ENCODE data around the gene ATOH8.
A peak's percentile ranks its signal among the peaks of the same experiment; 100 is the strongest.

ATOH8 gene

DNA sequence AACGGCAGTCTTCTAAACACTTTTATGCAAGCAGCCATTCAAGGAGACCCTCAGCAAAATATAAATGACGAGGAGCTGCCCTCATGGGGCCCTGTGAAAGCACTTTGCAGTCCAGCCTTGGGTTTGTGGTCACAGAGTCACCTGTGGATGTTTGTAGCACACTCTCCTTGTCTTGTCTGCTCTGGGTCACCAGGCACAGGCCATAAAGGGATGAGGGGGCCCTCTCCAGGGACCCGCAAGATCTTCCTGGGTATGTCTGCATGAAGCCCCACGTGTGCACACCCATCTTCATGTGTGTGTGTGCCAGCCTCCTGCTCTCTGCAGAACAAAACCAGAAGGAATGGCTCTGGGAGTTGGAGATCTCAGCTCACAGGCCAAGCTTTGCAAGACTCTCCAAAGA is 36.2 kb downstream of the ATOH8 start:
- DNase-seq, result no peak

GRCh38 chr2:85790499-85791188 is 36.9 kb downstream of the ATOH8 start:
- no peak for DNase-seq

GRCh38 chr2:85791704-85792565 is 38.1 kb downstream of the ATOH8 start:
- no peak for DNase-seq

DNA sequence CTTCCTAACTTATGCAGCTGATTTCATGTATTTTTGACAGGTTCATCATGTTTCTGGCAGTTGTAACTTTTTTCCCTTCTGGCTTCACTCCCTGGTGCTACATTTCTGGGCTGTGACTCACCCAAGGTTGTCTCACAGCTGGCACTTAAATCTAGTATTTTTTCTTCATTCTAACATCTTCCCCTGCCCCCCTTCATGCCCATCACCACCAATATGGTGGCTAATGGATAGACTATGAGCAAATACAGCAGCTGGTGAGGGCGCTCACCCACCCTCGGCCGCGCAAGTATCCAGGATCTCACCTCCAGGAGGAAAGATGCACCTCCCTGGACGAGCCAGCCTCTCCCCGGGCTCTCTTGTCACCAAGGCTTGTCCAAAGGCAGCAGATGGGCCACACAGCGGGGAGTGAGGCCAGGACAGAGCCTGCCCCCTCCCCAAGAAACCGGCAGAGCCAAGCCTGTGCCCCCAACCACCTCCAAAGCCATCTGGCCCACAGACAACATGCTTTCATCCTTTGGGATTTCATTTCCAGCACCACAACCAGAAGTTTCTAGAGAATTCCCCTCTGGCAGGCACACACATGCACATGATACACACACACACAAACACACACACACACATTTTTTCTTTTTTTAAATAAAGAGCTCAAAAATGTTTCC is 39.1 kb downstream of the ATOH8 start:
- DNase-seq, result no peak

GRCh38 chr2:85793584-85793983 is 39.8 kb downstream of the ATOH8 start:
- no peak for DNase-seq

DNA sequence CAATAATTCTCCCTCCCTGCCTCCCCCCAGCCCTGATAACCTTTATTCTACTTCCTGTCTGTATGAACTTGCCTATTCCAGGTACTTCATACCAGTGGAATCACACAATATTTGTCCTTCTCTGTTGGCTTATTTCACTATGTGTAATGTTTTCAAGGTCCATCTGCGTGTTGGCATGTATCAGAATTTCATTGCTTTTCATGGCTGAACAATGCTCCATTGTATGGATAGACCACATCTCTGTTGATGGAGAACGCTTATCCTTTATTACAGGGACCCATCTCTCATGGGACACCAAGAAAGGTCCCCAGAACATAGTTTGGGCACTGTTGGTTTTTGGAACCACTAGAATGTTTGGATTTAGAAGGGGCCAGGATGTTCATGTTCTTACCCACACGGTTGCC is 40.2 kb downstream of the ATOH8 start:
- no peak for DNase-seq

DNA sequence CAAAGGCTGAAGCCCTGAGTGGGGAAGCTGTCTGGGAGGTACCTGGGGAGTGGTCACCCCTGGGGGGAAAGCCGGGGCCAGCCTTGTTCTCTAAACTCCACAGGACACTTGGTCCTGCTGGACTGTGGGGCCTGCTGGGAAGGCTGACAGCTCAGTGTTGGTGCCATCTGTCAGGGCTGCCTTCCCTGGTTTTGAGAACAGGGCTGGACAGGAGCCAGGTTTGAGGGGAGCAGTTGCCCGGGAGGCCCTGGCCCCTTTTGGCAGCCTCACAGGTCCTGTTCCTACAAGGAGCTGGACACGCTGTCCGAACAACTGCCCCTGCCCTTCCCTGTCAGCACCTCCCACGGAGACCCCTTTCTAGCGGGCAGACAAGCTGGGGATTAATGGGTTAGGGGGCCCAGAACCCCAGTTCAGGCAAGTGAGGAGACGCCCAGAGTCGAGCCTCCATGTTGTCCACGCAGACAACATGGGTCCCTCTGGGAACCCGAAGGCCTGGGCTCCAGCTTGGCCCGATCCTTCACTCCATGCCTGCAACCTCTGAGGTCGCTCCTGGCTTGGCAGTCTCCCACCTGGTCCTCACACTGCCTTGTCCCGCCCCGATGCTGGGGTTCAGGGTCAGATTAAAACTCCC is 40.8 kb downstream of the ATOH8 start:
- no peak for DNase-seq

DNA sequence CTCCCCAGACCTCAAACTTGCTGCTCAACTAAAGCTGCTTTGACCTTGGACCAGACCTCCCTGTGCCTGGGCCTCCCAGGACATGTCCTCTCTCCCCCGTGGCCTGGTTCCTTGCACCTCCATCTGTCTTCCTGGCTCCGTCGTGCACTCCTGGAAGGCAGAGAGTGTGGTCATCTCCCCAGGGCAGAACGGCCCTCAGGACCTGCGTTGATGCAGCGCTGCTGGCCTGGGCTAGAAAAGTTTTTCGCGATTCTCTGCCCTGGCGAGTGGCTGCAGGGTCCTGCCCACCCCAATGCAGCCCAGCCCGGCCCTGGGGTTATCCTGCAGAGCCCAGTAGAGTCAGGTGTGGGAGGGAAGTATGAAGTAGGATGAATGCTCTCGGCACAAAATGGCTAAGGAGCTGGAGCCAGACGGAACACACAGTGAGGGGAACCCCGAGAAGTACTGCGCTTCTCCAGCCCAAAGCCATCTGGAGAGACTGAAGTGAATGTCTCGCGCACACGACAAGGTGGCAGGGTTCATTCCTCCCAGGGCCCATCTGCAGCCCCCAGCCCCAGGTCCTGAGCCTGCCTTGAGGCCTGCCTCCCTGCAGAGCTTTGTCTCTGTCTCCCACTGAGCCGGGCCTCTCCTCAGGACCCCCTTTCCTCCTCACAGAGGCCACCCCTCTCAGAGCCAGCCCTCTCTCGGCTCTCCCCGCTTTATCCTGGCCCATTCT is 41.7 kb downstream of the ATOH8 start:
- DNase-seq, result no peak

GRCh38 chr2:85796046-85796340 is 42.2 kb downstream of the ATOH8 start:
- no peak for DNase-seq

DNA sequence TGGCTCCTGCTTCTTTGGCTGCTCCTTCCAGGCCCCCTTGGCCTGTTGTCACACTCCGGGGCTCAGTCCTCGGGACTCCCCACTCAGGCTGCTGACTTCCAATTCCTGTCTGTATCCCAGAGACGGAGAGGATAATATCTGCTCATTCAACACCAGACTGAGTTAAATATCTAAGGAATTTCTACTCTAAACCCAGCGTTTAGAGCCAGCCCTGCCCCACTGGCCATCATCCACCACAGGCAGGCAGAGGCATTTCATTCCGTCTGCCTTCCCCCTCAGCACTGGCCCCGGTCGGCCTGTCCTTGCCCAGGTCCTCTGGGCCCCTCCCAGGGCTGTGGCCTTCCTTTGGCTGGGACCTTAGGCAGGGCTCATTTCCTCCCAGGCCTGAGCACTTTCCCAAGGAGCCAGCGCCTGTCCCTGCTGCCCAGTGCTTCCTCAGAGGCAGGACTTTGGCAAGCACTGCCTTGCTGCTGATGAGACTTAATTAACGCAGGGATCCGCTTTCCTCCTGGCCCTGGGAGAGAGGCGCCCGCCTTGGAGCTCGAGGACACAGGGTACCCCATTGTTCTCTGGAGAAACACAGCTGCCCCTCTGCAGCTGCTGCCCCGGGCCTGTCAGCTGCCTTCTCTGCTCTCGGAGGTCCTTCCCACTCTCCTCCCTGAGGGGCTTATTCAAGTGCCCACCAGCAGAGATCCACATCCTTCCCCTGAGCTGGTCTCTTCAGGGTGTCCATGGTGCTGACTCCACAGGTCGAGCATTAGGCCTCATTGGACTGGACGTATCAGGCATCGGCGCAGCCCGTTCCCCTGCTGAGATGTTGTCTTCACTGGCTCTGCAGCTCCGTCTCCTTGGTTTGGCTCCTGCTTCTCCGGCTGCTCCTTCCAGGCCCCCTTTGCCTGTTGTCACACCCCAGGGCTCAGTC is 42.8 kb downstream of the ATOH8 start:
- DNase-seq, result no peak

- no peak for DNase-seq
Measured at GRCh38 chr2:85797263-85797660, 43.5 kb downstream of the ATOH8 start.

DNA sequence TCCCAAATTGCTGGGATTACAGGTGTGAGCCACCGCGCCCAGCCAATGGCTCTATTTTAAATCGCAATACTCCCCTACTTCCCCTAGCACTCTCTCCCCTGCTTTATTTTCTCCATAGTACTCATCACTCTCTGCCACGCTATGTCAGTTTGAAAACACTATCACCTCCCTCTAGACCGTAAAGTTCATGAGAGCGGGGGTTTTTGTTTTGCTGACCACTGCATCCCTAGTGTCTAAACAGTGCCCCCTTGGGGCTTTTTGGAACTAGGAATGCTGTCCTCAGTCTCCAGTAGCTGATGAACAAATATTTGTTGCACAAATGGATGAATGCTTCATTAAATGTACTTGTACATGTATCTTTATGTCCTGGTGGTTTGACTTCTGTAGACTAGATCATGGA is 44.1 kb downstream of the ATOH8 start:
- DNase-seq, result no peak

GRCh38 chr2:85799215-85799956 is 45.6 kb downstream of the ATOH8 start:
- DNase-seq, result no peak

DNA sequence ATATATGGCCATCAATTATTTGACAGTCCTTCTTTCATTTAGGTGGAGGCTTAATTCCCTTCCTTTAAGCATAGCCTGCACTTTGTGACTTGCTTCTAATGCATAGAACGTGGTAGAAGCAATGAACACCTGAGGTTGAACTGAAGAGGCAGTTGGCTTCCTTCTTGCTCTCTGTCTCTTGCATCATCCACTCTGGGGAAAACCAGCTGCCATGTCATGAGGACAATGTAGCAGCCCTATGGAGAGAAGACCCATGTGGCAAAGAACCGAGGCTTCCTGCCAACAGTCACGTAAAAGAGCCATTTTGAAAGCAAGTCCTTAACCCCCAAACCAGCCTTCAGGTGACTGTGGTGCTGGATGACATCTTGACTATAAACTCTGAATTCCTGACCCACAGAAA is 46.8 kb downstream of the ATOH8 start:
- no peak for DNase-seq

DNA sequence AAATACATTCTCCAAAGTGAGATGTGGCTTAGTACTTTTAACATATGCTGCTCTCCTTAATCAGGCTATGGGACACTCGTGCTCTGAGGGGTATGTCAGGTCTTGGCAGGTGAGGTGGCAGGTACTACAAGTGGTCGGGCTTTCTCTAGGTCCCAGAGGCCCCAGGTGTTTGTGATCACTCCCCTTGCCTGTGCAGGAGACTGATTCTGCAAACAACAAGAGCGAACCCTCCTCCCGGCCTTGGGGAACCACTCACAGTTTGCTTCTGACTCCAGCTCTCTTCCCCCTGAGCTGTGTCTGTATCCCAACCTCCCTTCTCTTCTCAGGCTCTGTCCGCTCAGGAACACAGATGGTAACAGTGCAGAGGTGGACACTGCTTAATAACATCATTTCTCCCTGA is 48.1 kb downstream of the ATOH8 start:
- DNase-seq, result no peak

DNA sequence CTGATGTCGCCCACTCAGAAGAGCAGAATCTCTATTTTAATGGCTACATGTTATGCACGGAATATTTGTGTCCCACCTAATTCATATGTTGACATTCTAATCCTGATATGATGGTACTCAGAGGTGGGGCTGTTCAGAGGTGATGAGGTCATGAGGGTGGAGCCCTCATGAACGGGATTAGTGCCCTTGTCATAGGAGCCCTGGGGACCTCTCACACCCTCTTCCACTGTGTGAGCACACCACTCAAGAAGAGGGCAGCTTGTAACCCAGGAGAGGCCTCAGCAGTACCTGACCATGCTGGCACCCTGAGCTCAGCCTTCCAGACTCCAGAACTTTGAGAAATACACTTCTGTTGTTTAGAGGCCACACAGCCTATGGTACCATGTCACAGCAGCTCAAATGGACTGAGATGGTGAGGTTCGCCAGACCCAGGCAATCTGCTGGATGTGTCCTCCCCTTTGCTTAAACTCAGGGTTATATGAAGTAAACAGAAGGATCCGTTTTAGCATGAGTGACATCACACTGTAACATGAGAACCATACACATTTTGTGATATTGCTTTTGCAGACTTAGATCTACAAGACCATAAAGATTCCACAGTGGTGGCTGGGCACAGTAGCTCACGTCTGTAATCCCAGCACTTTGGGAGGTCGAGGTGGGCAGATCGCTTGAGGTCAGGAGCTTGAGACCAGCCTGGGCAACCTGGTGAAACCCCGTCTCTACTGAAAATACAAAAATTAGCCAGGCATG is 48.7 kb downstream of the ATOH8 start:
- no peak for DNase-seq

GRCh38 chr2:85803704-85804425 is 50.1 kb downstream of the ATOH8 start:
- no peak for DNase-seq

GRCh38 chr2:85804583-85804982 is 50.8 kb downstream of the ATOH8 start:
- DNase-seq, result peak; percentile 27

GRCh38 chr2:85806358-85807118 is 52.7 kb downstream of the ATOH8 start:
- DNase-seq, result no peak
